GM10847 (cell line): ENCODE data around the gene NMNAT2.

Source experiments
- POLR2A ChIP-seq: IDR thresholded peaks from 2 replicates; pipeline ENCODE4 v1.6.1; 2011; ENCODE audit not compliant: insufficient read length; ENCODE audit errors: extremely low read depth

NMNAT2 gene

GRCh38 chr1:183310753-183311479 lies 107.3 kb downstream of the NMNAT2 start:
- no peak for TF ChIP-seq POLR2A

DNA sequence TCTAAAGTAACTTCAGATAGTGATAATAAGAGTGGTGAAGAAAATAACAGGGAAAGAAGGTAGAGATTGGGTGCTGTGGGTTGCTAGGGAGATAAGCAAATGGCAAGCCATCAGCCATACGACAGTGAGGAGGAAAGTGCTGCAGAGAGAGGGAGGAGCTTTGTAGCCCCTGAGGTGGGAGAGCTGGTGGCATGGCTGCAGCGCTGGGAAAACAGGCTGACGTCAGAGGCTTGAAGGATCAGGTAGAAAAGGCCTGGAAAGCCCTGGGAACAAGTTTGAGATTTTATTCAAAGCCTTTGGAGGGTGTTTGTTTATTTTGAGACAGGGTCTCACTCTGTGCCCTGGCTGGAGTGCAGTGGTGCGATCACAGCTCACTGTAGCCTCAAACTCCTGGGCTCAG lies 109.5 kb downstream of the NMNAT2 start:
- TF ChIP-seq POLR2A, result no peak

GRCh38 chr1:183306317-183307042 lies 111.7 kb downstream of the NMNAT2 start:
- TF ChIP-seq POLR2A, result no peak

DNA sequence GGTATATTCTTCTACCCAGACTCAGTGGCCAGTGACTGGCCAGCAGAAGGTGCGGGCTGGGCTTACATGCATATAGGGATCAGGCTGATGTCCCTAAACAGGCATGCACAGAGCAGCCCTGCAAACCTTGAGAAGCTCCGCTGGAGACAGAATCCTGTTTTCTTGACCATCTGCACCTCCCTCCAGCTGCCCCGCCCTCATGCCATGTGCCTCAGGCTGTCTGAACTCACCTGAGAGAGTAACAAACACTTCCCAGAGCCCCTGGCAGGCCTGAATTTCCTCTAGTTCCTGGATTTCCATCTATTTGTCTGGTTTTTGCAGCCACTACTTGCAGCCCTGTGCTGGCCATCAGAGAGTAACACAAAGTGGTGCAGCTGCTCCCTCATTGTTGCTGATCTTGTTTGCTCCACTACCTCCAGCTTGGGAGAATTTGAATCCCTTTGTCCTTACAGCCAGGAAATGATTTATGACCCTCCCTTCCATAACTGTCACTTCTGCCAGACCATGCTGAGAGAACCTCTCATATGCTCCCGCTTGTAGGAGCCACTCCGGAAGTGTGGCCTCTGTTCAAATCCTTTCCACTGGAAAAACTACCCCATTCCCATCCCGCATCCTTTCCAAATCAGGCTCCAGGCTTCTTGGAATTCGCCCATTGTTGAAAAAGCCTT lies 113.6 kb downstream of the NMNAT2 start:
- TF ChIP-seq POLR2A, result no peak

DNA sequence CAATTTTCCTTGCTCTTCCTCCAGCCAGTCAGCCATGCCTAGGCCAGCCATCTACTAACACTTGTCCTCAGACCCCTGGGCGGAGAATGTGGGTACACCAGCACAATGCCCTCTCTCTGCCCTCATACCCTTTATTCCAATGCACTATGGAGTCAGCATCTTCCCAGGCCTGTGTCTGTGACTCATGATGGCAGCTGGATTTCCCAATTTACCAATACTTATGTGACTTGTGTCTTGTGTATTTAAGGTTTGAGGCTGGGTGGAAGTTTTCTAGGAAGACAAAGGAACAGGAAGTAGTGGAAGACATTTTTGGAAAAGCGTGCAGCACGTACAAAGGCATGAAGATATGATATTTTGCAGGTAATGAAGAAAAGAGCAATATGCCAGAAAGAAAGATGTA lies 114.3 kb downstream of the NMNAT2 start:
- TF ChIP-seq POLR2A, result no peak

GRCh38 chr1:183303323-183303645 lies 114.9 kb downstream of the NMNAT2 start:
- TF ChIP-seq POLR2A, result no peak

GRCh38 chr1:183302452-183303322 lies 115.5 kb downstream of the NMNAT2 start:
- TF ChIP-seq POLR2A, result no peak

GRCh38 chr1:183301239-183301638 lies 116.9 kb downstream of the NMNAT2 start:
- no peak for TF ChIP-seq POLR2A

DNA sequence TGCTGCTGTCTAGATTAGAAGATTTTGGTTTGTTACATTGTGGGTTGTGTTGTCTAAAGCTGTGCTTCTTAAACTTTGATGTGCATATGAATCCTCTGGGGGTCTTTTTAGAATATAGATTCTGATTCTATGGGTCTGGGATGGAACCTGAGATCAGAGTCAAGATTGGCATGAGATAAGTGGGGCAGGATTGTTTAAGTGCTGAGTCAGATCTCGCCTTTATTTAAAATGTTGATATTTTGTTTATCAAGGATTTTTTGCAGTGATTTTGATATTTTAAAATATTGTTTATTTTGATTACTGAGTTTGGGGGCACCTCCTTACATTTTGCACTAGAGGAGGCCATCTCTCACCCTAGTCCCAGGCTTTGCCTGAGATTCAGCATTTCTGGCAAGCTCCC lies 117.4 kb downstream of the NMNAT2 start:
- no peak for TF ChIP-seq POLR2A

GRCh38 chr1:183300395-183300794 lies 117.8 kb downstream of the NMNAT2 start:
- no peak for TF ChIP-seq POLR2A

DNA sequence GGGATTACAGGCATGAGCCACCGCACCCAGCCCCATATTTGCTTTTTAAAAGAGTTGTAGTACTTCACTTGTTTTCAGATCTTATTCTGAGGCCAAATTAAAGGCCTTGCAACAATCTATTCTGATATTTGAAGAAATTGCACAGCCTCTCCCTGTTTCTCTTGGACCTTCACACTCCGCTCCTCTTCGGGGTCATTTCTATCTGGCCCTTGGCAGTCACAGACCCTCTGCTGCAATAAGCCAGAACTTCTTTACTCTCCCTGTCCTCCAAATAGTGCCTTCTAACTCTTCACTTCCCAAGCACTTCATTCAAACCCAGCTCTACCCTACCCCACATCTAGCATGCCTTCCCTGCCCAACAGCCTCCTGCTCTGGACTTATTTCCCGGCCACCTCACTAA lies 121.4 kb downstream of the NMNAT2 start:
- no peak for TF ChIP-seq POLR2A

GRCh38 chr1:183295521-183295920 lies 122.7 kb downstream of the NMNAT2 start:
- TF ChIP-seq POLR2A, result no peak

DNA sequence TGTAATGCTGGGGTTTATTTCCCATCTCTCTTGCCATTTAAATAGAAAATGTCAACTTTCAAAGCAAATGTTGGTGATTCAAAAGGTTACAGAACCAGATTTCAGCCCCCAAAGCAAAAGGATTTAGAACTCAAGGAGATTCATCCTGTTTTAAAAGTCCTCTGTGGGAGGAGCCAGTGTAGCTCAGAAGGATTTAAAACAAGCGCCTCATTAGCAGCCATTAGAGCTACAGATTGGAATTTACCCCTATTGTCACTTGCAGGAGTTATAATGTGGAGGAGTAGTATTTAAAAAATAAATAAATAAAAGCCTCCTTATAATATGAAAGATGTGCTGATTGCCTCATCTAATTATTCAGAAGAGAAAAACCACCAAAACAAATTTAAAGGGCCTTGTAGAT lies 124.3 kb downstream of the NMNAT2 start:
- TF ChIP-seq POLR2A, result no peak

GRCh38 chr1:183293241-183293640 lies 124.9 kb downstream of the NMNAT2 start:
- no peak for TF ChIP-seq POLR2A

DNA sequence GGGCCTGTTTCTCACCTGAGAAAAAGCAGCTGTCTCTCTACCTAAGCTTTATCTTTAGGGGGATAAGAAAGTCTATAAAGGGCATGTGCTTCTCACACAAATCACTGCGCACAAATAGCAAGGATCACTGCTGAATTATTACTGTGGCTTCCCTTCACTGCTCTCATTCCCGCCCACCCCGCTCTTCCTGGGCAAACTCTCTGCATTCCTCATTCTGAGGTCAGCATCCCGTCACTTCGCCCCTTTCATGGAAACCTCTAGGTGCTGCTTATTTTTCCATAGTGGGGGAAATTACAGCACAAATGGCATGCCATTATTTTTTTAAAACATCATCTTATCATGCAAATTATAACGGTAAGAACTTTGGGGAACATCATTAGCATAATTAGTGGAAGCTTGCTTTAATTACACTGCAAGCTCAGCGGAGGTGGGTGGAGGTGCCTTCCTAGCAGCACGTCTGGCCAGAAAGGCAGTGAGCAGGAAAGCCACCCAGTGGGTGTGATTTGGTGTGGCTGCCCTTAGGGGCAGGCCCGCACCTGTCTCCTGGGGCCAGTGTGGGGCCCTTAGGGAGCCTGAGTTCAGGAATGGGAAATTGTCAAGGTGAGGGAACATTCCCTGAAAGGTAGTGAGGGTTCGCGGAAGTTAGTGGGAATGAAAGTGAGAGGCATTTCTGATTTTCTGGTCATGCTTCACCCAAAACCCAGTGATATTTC lies 126.2 kb downstream of the NMNAT2 start:
- no peak for TF ChIP-seq POLR2A
